Prostate gland (tissue), 2 donors: Measurements from ENCODE around the gene PCDHGA11.
A peak's percentile ranks its signal among the peaks of the same experiment; 100 is the strongest.
"Not testable (repeated sequence)": the region's sequence is repeated elsewhere in the genome, so short reads cannot be mapped to it uniquely, and the experiment has no call there.

Experiments
- POLR2A ChIP-seq: fragments of 450-650 bp; IDR thresholded peaks from one replicate; pipeline ENCODE4 v1.6.1; 2016; ENCODE audit warnings: antibody characterized with exemption, mild to moderate bottlenecking
- POLR2AphosphoS5 ChIP-seq: sonication (generic); formaldehyde crosslinking; IDR thresholded peaks from one replicate; pipeline ENCODE4 v1.6.1; 2017; ENCODE audit warnings: antibody characterized with exemption
- TF ChIP-seq, protein P1 (sequence below), 4 experiments: fragments of 200-600 bp in 2 of 4; fragments of 450-650 bp in 2 of 4; sonication (generic) in 2 of 4; IDR thresholded peaks; 1 replicate in 3 of 4; 2 replicates in 1 of 4; pipeline ENCODE4 v1.5.1; 2016 to 2019; ENCODE audit warnings: antibody characterized with exemption in 4 of 4, mild to moderate bottlenecking in 2 of 4, moderate library complexity in 2 of 4

GRCh38 chr5:141387557-141388311, 33.1 kb upstream of the PCDHGA11 start, which contains the start of gene PCDHGB4:
- not testable (repeated sequence) for TF ChIP-seq POLR2AphosphoS5, POLR2A
- TF ChIP-seq, protein P1, sequence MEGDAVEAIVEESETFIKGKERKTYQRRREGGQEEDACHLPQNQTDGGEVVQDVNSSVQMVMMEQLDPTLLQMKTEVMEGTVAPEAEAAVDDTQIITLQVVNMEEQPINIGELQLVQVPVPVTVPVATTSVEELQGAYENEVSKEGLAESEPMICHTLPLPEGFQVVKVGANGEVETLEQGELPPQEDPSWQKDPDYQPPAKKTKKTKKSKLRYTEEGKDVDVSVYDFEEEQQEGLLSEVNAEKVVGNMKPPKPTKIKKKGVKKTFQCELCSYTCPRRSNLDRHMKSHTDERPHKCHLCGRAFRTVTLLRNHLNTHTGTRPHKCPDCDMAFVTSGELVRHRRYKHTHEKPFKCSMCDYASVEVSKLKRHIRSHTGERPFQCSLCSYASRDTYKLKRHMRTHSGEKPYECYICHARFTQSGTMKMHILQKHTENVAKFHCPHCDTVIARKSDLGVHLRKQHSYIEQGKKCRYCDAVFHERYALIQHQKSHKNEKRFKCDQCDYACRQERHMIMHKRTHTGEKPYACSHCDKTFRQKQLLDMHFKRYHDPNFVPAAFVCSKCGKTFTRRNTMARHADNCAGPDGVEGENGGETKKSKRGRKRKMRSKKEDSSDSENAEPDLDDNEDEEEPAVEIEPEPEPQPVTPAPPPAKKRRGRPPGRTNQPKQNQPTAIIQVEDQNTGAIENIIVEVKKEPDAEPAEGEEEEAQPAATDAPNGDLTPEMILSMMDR (IDR thresholded peaks at IDR 0.05) = peak in 3 of 4 experiments; percentile 12 to 53 (median 46)
